Activated B cell treated with CpG ODN at 0.5 μM for 24 hours (primary cell): ENCODE data around the gene MYLK. TPM values are rescaled to one million over a fixed set of nuclear protein-coding genes. Genes with fewer than 3 reads are reported as not detected.

ENCODE experiments used
- ATAC-seq: fragments of 200-7000 bp; cut with Tn5 transposase; one replicate; pipeline ENCODE4 v1.10.0; 2021; ENCODE audit warnings: low read depth, mild to moderate bottlenecking, moderate library complexity
- CTCF ChIA-PET: fragments of 350-600 bp; sonication (Branson Sonifier 250); formaldehyde crosslinking; loops from one replicate; lab custom pipeline; 2021; ENCODE audit warnings: antibody characterized with exemption; lab: Charles Lee
- POLR2A ChIA-PET: fragments of 350-600 bp; sonication (Branson Sonifier 250); formaldehyde crosslinking; loops from one replicate; lab custom pipeline; 2021; ENCODE audit warnings: antibody characterized with exemption; lab: Charles Lee
- DNase-seq: peaks from one replicate; pipeline ENCODE4 v3.0.0; 2022
- H3K27ac Mint-ChIP-seq: one replicate; pipeline ENCODE4 v1.8.0; 2020; ENCODE audit warnings: mixed read lengths
- H3K27me3 Mint-ChIP-seq: one replicate; pipeline ENCODE4 v1.8.0; 2021; ENCODE audit warnings: mixed read lengths
- H3K36me3 Mint-ChIP-seq: one replicate; pipeline ENCODE4 v1.8.0; 2021; ENCODE audit warnings: low read depth, mixed read lengths
- H3K4me1 Mint-ChIP-seq: one replicate; pipeline ENCODE4 v1.8.0; 2021; ENCODE audit warnings: mixed read lengths
- H3K4me3 Mint-ChIP-seq: one replicate; pipeline ENCODE4 v1.8.0; 2020; ENCODE audit warnings: mild to moderate bottlenecking, mixed read lengths
- H3K9me3 Mint-ChIP-seq: one replicate; pipeline ENCODE4 v1.8.0; 2020; ENCODE audit warnings: mixed read lengths
- CTCF ChIP-seq: fragments of 200-600 bp; IDR thresholded peaks from one replicate; pipeline ENCODE4 v1.8.0; 2022; ENCODE audit warnings: antibody characterized with exemption, mild to moderate bottlenecking
- intact Hi-C: fragments of 100-400 bp; cut with micrococcal nuclease; formaldehyde crosslinking; loops from one replicate; pipeline ENCODE4 v1.15.1; 2024
- total RNA-seq: library from RNA; stranded (reverse); gene quantifications from 2 replicates; pipeline ENCODE4 v1.2.3, GENCODE V29; 2022

The MYLK gene
- total RNA-seq, 1 donor from 2014 or later, result not detected

- no peaks in the 10 kb centered on the region for H3K9me3 Mint-ChIP-seq
- no peak overlapping the region for H3K4me3 Mint-ChIP-seq
- ChIA-PET POLR2A (no interaction called here), CTCF (interaction anchor here (1.3 kb wide), 1 partner anchor 10 kb away, joined by 4 read pairs; no protein-coding TSS in a partner anchor)
- intact Hi-C loops, result no loop called here
- H3K27me3 Mint-ChIP-seq, result peaks cover 9% of the 10 kb centered on the region
- peaks cover 10% of the 10 kb centered on the region for H3K4me1 Mint-ChIP-seq
- H3K27ac Mint-ChIP-seq, result no peak overlapping the region
- ATAC-seq (no peak), DNase-seq (no peak)
- no peaks in the 10 kb centered on the region for H3K36me3 Mint-ChIP-seq
- TF ChIP-seq CTCF, result no peak
Observed at GRCh38 chr3:123692041-123692440, 192.1 kb downstream of the MYLK start.

- Mint-ChIP-seq H3K9me3 (no peaks in the 10 kb centered on the region), H3K36me3 (no peaks in the 10 kb centered on the region), H3K27ac (no peak overlapping the region), H3K4me3 (no peak overlapping the region), H3K27me3 (peaks cover 9% of the 10 kb centered on the region), H3K4me1 (no peaks in the 10 kb centered on the region)
- ATAC-seq (no peak), DNase-seq (no peak)
- ChIA-PET CTCF (no interaction called here), POLR2A (no interaction called here)
- intact Hi-C loops, result no loop called here
- no peak for TF ChIP-seq CTCF
Observed at GRCh38 chr3:123689831-123690230, 194.3 kb downstream of the MYLK start.

GRCh38 chr3:123688241-123688747 lies 195.8 kb downstream of the MYLK start:
- Mint-ChIP-seq H3K27ac (no peak overlapping the region), H3K36me3 (no peaks in the 10 kb centered on the region), H3K4me1 (no peaks in the 10 kb centered on the region), H3K9me3 (no peaks in the 10 kb centered on the region), H3K27me3 (peaks cover 9% of the 10 kb centered on the region), H3K4me3 (no peak overlapping the region)
- ATAC-seq (no peak), DNase-seq (no peak)
- ChIA-PET POLR2A (interaction anchor here (0.6 kb wide), 1 partner anchor 930 kb away, joined by 3 read pairs; no protein-coding TSS in a partner anchor), CTCF (interaction anchor here (0.6 kb wide), 1 partner anchor 38 kb away, joined by 3 read pairs; no protein-coding TSS in a partner anchor)
- TF ChIP-seq CTCF, result no peak
- intact Hi-C loops, result no loop called here

GRCh38 chr3:123687286-123687685 lies 196.8 kb downstream of the MYLK start:
- intact Hi-C loops, result no loop called here
- Mint-ChIP-seq H3K4me3 (no peak overlapping the region), H3K4me1 (no peaks in the 10 kb centered on the region), H3K9me3 (no peaks in the 10 kb centered on the region), H3K36me3 (no peaks in the 10 kb centered on the region), H3K27ac (no peak overlapping the region), H3K27me3 (peaks cover 7% of the 10 kb centered on the region)
- ATAC-seq (no peak), DNase-seq (no peak)
- no peak for TF ChIP-seq CTCF
- POLR2A ChIA-PET, result no interaction called here
- CTCF ChIA-PET, result no interaction called here

GRCh38 chr3:123686251-123686650 lies 197.9 kb downstream of the MYLK start:
- no peaks in the 10 kb centered on the region for H3K36me3 Mint-ChIP-seq
- TF ChIP-seq CTCF, result no peak

More at GRCh38 chr3:123686251-123686650, 197.9 kb downstream of the MYLK start:
- ChIA-PET CTCF (no interaction called here), POLR2A (no interaction called here)
- Mint-ChIP-seq H3K27ac (no peak overlapping the region), H3K9me3 (no peaks in the 10 kb centered on the region), H3K4me3 (no peak overlapping the region), H3K27me3 (peaks cover 5% of the 10 kb centered on the region), H3K4me1 (no peaks in the 10 kb centered on the region)
- DNase-seq, result no peak
- no peak for ATAC-seq
- intact Hi-C loops, result no loop called here
